Transverse colon (tissue), 3 donors: ENCODE measurements around the gene PCAT6.

Experiments
- POLR2A ChIP-seq: fragments of 450-650 bp; IDR thresholded peaks from one replicate; pipeline ENCODE4 v1.6.1; 2016; ENCODE audit warnings: antibody characterized with exemption, mild to moderate bottlenecking, moderate library complexity
- TF ChIP-seq, protein P1 (sequence below), 5 experiments: fragments of 200-600 bp in 3 of 5; fragments of 450-650 bp in 2 of 5; sonication (generic) in 3 of 5; IDR thresholded peaks; 1 replicate in 2 of 5; 2 replicates in 3 of 5; pipeline ENCODE4 v1.5.1; 2016 to 2017; ENCODE audit warnings: antibody characterized with exemption in 5 of 5, inconsistent platforms in 3 of 5, mild to moderate bottlenecking in 2 of 5, moderate library complexity in 1 of 5

DNA sequence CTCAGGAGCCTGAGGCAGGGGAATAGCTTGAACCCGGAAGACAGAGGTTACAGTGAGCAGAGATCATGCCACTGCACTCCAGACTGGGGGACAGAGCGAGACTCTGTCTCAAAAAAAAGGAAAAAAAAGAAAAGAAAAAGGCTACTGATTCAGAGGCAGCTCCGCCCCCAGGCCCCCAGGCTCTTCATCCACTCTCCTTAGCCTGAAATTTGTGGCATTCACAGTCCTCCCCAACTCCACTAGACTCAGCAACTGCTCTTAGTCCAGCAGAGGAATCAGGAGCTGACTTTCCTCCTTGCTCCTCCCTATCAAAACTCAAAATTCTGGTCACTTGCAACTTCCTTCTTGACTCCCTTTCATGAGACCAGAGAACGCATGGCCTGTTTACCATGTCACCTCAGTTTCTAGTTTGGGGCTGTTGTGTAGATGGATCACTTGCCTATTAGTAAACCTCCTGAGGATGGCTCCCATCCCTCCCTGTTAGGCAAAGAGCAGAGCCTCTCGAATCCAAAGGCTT, 27.1 kb downstream of the PCAT6 start:
- TF ChIP-seq, protein P1, sequence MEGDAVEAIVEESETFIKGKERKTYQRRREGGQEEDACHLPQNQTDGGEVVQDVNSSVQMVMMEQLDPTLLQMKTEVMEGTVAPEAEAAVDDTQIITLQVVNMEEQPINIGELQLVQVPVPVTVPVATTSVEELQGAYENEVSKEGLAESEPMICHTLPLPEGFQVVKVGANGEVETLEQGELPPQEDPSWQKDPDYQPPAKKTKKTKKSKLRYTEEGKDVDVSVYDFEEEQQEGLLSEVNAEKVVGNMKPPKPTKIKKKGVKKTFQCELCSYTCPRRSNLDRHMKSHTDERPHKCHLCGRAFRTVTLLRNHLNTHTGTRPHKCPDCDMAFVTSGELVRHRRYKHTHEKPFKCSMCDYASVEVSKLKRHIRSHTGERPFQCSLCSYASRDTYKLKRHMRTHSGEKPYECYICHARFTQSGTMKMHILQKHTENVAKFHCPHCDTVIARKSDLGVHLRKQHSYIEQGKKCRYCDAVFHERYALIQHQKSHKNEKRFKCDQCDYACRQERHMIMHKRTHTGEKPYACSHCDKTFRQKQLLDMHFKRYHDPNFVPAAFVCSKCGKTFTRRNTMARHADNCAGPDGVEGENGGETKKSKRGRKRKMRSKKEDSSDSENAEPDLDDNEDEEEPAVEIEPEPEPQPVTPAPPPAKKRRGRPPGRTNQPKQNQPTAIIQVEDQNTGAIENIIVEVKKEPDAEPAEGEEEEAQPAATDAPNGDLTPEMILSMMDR (IDR thresholded peaks at IDR 0.05) = no peak
- no peak for TF ChIP-seq POLR2A
